GM12865 (cell line): Measurements from ENCODE around the gene GPD2.

Source experiments
- DNase-seq: peaks from one replicate; pipeline ENCODE4 v3.0.0; 2010; ENCODE audit warnings: low read depth
- H3K4me3 ChIP-seq: 2 replicates; pipeline ENCODE4 v1.5.1; 2011; ENCODE audit warnings: mild to moderate bottlenecking, low read depth, low read length, control low read depth
- CTCF ChIP-seq: IDR thresholded peaks from 2 replicates; pipeline ENCODE4 v1.5.1; 2011; ENCODE audit warnings: low read length, control low read depth, low read depth, inconsistent platforms; ENCODE audit not compliant: insufficient read depth; ENCODE audit errors: missing control alignments

GPD2 gene

GRCh38 chr2:156399950-156400705 is 36.1 kb upstream of the GPD2 start:
- H3K4me3 ChIP-seq = peak overlapping the region; percentile 79
- no peak for TF ChIP-seq CTCF
- peak; percentile 67 for DNase-seq

GRCh38 chr2:156400706-156401678 is 35.2 kb upstream of the GPD2 start:
- peak; percentile 88 for DNase-seq
- no peak for TF ChIP-seq CTCF
- H3K4me3 ChIP-seq = peak overlapping the region; percentile 79

GRCh38 chr2:156401861-156402260 is 34.3 kb upstream of the GPD2 start:
- H3K4me3 ChIP-seq = no peak overlapping the region
- no peak for DNase-seq

GRCh38 chr2:156405586-156405985 is 30.6 kb upstream of the GPD2 start:
- TF ChIP-seq CTCF = no peak
- H3K4me3 ChIP-seq = no peak overlapping the region
- DNase-seq = no peak

More at GRCh38 chr2:156401861-156402260, 34.3 kb upstream of the GPD2 start:
- no peak for TF ChIP-seq CTCF

- H3K4me3 ChIP-seq = no peak overlapping the region
- no peak for TF ChIP-seq CTCF
- no peak for DNase-seq
Observed at GRCh38 chr2:156411835-156412234, 24.3 kb upstream of the GPD2 start.

- TF ChIP-seq CTCF = no peak
- no peak for DNase-seq
- H3K4me3 ChIP-seq = no peak overlapping the region
Observed at GRCh38 chr2:156421851-156422250, 14.3 kb upstream of the GPD2 start.
